Ascending aorta (tissue), 2 donors: Measurements from ENCODE around the gene TSC22D3. TPM values are rescaled to one million over a fixed set of nuclear protein-coding genes. Genes with fewer than 3 reads are reported as not detected.

Source experiments
- DNase-seq, 2 donors: peaks; one replicate each; pipeline ENCODE4 v3.0.0-alpha.2; 2019; ENCODE audit warnings: low spot score in 2 of 2
- H3K27ac ChIP-seq, 2 donors: fragments of 200-600 bp; sonication (generic); one replicate each; pipeline ENCODE4 v1.5.1; 2016 to 2017; ENCODE audit warnings: mild to moderate bottlenecking in 1 of 2
- H3K27me3 ChIP-seq: fragments of 200-600 bp; sonication (generic); one replicate; pipeline ENCODE4 v1.5.1; 2017
- H3K36me3 ChIP-seq, 2 donors: fragments of 200-600 bp; sonication (generic); one replicate each; pipeline ENCODE4 v1.5.1; 2016
- H3K4me1 ChIP-seq, 2 donors: fragments of 200-600 bp; sonication (generic); one replicate each; pipeline ENCODE4 v1.5.1; 2016 to 2017; ENCODE audit warnings: mild to moderate bottlenecking in 1 of 2
- H3K4me3 ChIP-seq, 2 donors: fragments of 200-600 bp; sonication (generic); one replicate each; pipeline ENCODE4 v1.5.1; 2016 to 2017; ENCODE audit warnings: mild to moderate bottlenecking in 1 of 2
- H3K9me3 ChIP-seq, 2 donors: fragments of 200-600 bp; sonication (generic); one replicate each; pipeline ENCODE4 v1.5.1; 2016
- intact Hi-C: fragments of 100-400 bp; cut with DNase I; formaldehyde crosslinking; loops from one replicate; pipeline ENCODE4 v1.15.1; 2023
- total RNA-seq: library from RNA; depleted of rRNA; stranded (reverse); fragments of >200 nt; gene quantifications from one replicate; pipeline ENCODE4 v1.1.0, GENCODE V29; 2016
- TF ChIP-seq, protein P1 (sequence below), 3 experiments: fragments of 200-600 bp in 2 of 3; fragments of 450-650 bp in 1 of 3; sonication (generic) in 2 of 3; IDR thresholded peaks; one replicate each; pipeline ENCODE4 v1.5.1; 2016 to 2019; ENCODE audit warnings: antibody characterized with exemption in 3 of 3, mild to moderate bottlenecking in 1 of 3, moderate library complexity in 1 of 3

TSC22D3 gene
- total RNA-seq, 1 donor from 2014 or later = 630 TPM

DNA sequence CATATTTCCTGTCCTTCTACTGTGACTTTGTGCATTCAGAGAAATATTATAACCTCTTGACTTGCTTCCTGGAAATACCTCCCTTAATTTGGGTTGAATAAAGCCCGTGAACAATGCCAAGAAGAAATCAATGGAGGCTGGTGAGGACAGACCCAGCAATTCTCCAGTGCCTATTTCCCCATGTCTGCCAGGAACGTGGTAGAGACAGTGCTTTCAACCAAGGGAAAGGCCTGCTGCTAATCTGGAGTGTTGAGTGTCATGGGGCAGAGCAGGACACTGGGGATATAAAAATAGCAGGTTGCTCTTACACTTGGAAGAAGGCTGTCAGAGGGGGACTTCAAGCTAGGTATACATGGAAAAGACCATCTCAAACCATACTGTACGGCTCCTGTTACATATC, 19.9 kb downstream of the TSC22D3 start:
- DNase-seq = no peak
- Histone ChIP-seq H3K27me3 (no peaks in the 10 kb centered on the region), H3K4me1 (peaks cover 0 to 2% of the 10 kb centered on the region in 2 donors), H3K36me3 (no peaks in the 10 kb centered on the region), H3K27ac (no peak overlapping the region), H3K4me3 (no peak overlapping the region), H3K9me3 (no peaks in the 10 kb centered on the region)
- intact Hi-C loops = no loop called here
- TF ChIP-seq, protein P1, sequence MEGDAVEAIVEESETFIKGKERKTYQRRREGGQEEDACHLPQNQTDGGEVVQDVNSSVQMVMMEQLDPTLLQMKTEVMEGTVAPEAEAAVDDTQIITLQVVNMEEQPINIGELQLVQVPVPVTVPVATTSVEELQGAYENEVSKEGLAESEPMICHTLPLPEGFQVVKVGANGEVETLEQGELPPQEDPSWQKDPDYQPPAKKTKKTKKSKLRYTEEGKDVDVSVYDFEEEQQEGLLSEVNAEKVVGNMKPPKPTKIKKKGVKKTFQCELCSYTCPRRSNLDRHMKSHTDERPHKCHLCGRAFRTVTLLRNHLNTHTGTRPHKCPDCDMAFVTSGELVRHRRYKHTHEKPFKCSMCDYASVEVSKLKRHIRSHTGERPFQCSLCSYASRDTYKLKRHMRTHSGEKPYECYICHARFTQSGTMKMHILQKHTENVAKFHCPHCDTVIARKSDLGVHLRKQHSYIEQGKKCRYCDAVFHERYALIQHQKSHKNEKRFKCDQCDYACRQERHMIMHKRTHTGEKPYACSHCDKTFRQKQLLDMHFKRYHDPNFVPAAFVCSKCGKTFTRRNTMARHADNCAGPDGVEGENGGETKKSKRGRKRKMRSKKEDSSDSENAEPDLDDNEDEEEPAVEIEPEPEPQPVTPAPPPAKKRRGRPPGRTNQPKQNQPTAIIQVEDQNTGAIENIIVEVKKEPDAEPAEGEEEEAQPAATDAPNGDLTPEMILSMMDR (IDR thresholded peaks at IDR 0.05) = no peak

DNA sequence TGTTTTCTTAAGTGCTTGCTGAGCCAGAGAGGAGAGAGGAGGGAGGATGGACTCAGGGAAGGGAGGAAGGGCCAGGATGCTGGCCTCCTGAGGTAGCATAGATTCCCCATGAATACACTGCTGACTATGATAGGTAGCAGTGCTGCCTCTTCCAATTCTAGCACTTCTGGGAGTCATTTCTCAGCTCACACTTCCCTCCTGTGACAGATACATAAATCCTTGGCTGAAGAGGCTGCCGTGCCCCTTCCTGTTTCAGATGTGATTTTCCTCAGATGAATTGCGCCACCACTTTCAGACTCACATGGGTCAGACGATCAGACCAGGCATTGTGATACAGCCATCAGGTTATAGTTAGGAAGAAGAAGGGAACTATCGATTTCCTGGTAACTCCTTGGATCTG, 22.4 kb downstream of the TSC22D3 start:
- Histone ChIP-seq H3K4me1 (no peaks in the 10 kb centered on the region), H3K9me3 (no peaks in the 10 kb centered on the region), H3K36me3 (no peaks in the 10 kb centered on the region), H3K27ac (no peak overlapping the region), H3K27me3 (no peaks in the 10 kb centered on the region), H3K4me3 (no peak overlapping the region)
- TF ChIP-seq, protein P1 (IDR thresholded peaks at IDR 0.05) = no peak
- no peak for DNase-seq
- intact Hi-C loops = no loop called here

DNA sequence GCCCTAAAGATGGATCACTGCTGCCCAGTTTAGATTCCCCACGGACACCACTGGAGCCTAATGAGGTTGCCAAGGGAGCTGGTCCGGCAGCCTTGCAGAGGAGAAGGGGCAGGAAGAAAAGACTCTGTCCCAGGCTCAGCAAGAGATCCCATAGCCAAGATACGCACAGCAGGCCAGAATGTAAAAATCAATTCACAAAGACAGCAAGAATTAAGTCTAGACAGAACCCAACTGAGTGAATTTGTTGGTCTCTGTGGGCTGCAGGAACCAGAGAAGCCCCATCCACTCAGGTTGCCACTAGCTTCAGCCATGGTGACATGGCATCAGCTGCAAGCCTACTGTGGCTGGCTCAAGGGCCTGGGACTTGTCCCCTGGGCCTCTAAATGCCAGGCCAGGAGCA, 22.9 kb downstream of the TSC22D3 start:
- TF ChIP-seq, protein P1 (IDR thresholded peaks at IDR 0.05) = no peak
- H3K4me1 ChIP-seq = no peaks in the 10 kb centered on the region
- H3K4me3 ChIP-seq = no peak overlapping the region
- no peaks in the 10 kb centered on the region for H3K27me3 ChIP-seq
- DNase-seq = no peak
- intact Hi-C loops = no loop called here
- H3K27ac ChIP-seq = no peak overlapping the region
- no peaks in the 10 kb centered on the region for H3K9me3 ChIP-seq
- no peaks in the 10 kb centered on the region for H3K36me3 ChIP-seq

DNA sequence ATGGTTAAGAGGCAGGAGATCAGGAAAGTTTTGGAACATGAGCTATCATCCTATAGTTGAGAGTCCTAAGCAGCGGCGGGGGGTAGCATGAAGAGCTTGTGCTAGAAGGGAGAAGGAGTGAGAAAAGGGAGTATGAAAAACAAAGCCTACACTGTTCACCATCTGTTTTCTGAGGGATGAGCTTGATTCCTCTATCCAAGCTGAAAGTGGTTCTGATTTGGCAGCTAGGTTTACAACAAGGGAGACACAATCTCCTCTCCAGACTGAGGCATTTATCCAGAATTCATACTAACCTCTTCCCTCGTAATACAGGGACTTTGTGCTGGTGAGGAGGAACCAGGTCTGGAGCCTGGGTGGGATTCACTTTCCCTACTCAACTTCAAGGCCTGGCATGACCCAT, 23.5 kb downstream of the TSC22D3 start:
- no peaks in the 10 kb centered on the region for H3K36me3 ChIP-seq
- no peak overlapping the region for H3K4me3 ChIP-seq
- no peaks in the 10 kb centered on the region for H3K27me3 ChIP-seq
- H3K9me3 ChIP-seq = no peaks in the 10 kb centered on the region
- no peak for DNase-seq
- no peak overlapping the region for H3K27ac ChIP-seq
- H3K4me1 ChIP-seq = no peaks in the 10 kb centered on the region
- TF ChIP-seq, protein P1 (IDR thresholded peaks at IDR 0.05) = no peak
- intact Hi-C loops = no loop called here

DNA sequence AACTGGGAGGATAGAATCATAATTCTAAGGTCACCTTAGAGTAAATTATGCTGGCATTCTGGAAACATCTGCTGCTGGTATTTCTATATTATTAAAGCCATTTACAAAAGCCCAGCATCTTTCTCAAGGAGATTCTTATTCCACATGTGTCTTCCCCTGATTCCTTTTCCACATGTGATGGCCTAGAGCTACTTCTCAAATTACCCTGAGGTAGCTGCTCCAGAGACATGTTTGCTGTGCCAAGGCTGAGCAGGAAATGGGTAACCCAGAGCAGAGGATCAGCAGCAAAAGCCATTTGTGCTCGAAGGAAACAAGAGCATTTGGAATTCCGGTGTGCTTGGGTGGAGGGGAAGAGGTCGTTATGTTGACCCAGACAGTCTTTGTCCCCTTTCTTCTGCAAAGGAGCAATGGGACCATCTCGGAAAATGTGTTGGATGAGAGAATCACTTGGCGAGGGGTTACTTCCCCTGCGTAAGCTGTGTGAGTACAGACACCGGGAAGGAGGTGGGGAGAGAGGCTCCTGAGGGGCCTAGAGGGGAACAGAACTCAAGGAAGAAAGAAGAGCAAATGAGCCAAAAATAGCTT, 24.6 kb downstream of the TSC22D3 start:
- TF ChIP-seq, protein P1 (IDR thresholded peaks at IDR 0.05) = no peak
- Histone ChIP-seq H3K9me3 (no peaks in the 10 kb centered on the region), H3K27me3 (no peaks in the 10 kb centered on the region), H3K4me1 (no peaks in the 10 kb centered on the region), H3K36me3 (no peaks in the 10 kb centered on the region), H3K27ac (no peak overlapping the region), H3K4me3 (no peak overlapping the region)
- DNase-seq = no peak
- intact Hi-C loops = no loop called here

DNA sequence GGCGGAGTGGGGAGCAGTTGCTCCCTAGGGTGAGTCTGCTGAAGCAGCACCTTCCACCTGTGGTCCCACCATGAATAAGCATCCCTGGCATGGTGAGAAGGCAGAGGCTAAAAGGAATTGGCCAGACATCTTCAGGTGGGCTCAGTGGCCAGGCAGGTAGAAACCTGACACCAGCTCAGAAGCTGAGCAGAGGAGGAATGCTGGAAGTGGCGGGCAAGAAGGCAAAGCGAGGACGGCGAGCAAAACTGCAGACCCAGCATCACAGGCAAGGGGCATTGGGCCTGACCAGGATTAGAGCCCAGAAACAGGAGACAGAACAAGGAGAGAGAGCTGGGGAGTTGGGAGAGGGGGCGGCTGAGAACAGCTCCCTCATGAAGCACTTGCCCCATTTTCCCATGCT, 25.3 kb downstream of the TSC22D3 start:
- TF ChIP-seq, protein P1 (IDR thresholded peaks at IDR 0.05) = no peak
- no peaks in the 10 kb centered on the region for H3K27me3 ChIP-seq
- DNase-seq = no peak
- H3K4me1 ChIP-seq = no peaks in the 10 kb centered on the region
- intact Hi-C loops = no loop called here
- no peak overlapping the region for H3K4me3 ChIP-seq
- no peaks in the 10 kb centered on the region for H3K36me3 ChIP-seq
- H3K27ac ChIP-seq = no peak overlapping the region
- H3K9me3 ChIP-seq = no peaks in the 10 kb centered on the region
